SK-N-SH treated with all-trans-retinoic acid at 6 μM for 48 hours (cell line): ENCODE measurements around the gene CSDE1.
"Not testable (repeated sequence)": the region's sequence is repeated elsewhere in the genome, so short reads cannot be mapped to it uniquely, and the experiment has no call there.

ENCODE experiments used
- ATAC-seq: fragments of 200-7000 bp; cut with Tn5 transposase; 3 replicates; pipeline ENCODE4 v1.9.1; 2020; ENCODE audit warnings: mild to moderate bottlenecking, moderate library complexity
- ARNTL ChIP-seq: fragments of 450-650 bp; formaldehyde crosslinking; IDR thresholded peaks from 2 replicates; pipeline ENCODE4 v1.5.0; 2020; ENCODE audit warnings: low read depth, mild to moderate bottlenecking, moderate library complexity, borderline replicate concordance
- BACH2 ChIP-seq: fragments of 250-450 bp; sonication (Bioruptor Pico); IDR thresholded peaks from 2 replicates; pipeline ENCODE4 v1.9.0; 2021; ENCODE audit warnings: mild to moderate bottlenecking, borderline replicate concordance
- CSDC2 ChIP-seq: fragments of 250-450 bp; sonication (Bioruptor Pico); IDR thresholded peaks from 2 replicates; pipeline ENCODE4 v1.5.0; 2020; ENCODE audit warnings: mild to moderate bottlenecking, moderate library complexity
- CSRNP3 ChIP-seq: fragments of 250-450 bp; sonication (Bioruptor Pico); IDR thresholded peaks from 2 replicates; pipeline ENCODE4 v1.5.1; 2021; ENCODE audit warnings: mild to moderate bottlenecking, moderate library complexity
- ESRRG ChIP-seq: fragments of 250-450 bp; sonication (Bioruptor Pico); IDR thresholded peaks from 2 replicates; pipeline ENCODE4 v1.6.1; 2021; ENCODE audit warnings: mild to moderate bottlenecking
- GLIS3 ChIP-seq: fragments of 250-450 bp; sonication (Bioruptor Pico); IDR thresholded peaks from 2 replicates; pipeline ENCODE4 v1.5.0; 2020; ENCODE audit warnings: mild to moderate bottlenecking, moderate library complexity
- ISL1 ChIP-seq: fragments of 250-450 bp; sonication (Bioruptor Pico); IDR thresholded peaks from 2 replicates; pipeline ENCODE4 v2.1.2; 2022; ENCODE audit warnings: mild to moderate bottlenecking, moderate library complexity
- PPARA ChIP-seq: fragments of 250-450 bp; sonication (Bioruptor Pico); IDR thresholded peaks from 2 replicates; pipeline ENCODE4 v1.5.0; 2020; ENCODE audit warnings: mild to moderate bottlenecking, borderline replicate concordance
- SNAI2 ChIP-seq: fragments of 250-450 bp; sonication (Bioruptor Pico); IDR thresholded peaks from 2 replicates; pipeline ENCODE4 v1.5.0; 2020; ENCODE audit warnings: mild to moderate bottlenecking, moderate library complexity
- TCF4 ChIP-seq: fragments of 250-450 bp; sonication (Bioruptor Pico); IDR thresholded peaks from 2 replicates; pipeline ENCODE4 v1.8.0; 2021; ENCODE audit warnings: mild to moderate bottlenecking, moderate library complexity, borderline replicate concordance
- TOX ChIP-seq: fragments of 250-450 bp; sonication (Bioruptor Pico); IDR thresholded peaks from 2 replicates; pipeline ENCODE4 v1.8.0; 2021; ENCODE audit warnings: mild to moderate bottlenecking, moderate library complexity, borderline replicate concordance
- ZC3H10 ChIP-seq: fragments of 250-450 bp; sonication (Bioruptor Pico); IDR thresholded peaks from 2 replicates; pipeline ENCODE4 v1.5.1; 2021; ENCODE audit warnings: mild to moderate bottlenecking, moderate library complexity
- ZFP30 ChIP-seq: fragments of 450-650 bp; formaldehyde crosslinking; IDR thresholded peaks from 2 replicates; pipeline ENCODE4 v1.5.0; 2022; ENCODE audit warnings: mild to moderate bottlenecking, moderate library complexity
- ZNF565 ChIP-seq: fragments of 450-650 bp; formaldehyde crosslinking; conservative IDR thresholded peaks from 2 replicates; pipeline ENCODE4 v1.5.0; 2020; ENCODE audit warnings: low read depth, mild to moderate bottlenecking, moderate library complexity
- ZNF70 ChIP-seq: fragments of 450-650 bp; formaldehyde crosslinking; IDR thresholded peaks from 2 replicates; pipeline ENCODE4 v1.5.0; 2020; ENCODE audit warnings: mild to moderate bottlenecking, moderate library complexity
- ZNF8 ChIP-seq: fragments of 450-650 bp; formaldehyde crosslinking; IDR thresholded peaks from 2 replicates; pipeline ENCODE4 v1.5.0; 2020; ENCODE audit warnings: mild to moderate bottlenecking, moderate library complexity
- TF ChIP-seq, protein P1 (sequence below): fragments of 250-450 bp; sonication (Bioruptor Pico); IDR thresholded peaks from 2 replicates; pipeline ENCODE4 v1.8.0; 2020; ENCODE audit warnings: mild to moderate bottlenecking, moderate library complexity, borderline replicate concordance
- TF ChIP-seq, protein P2 (sequence below): fragments of 250-450 bp; sonication (Bioruptor Pico); IDR thresholded peaks from 2 replicates; pipeline ENCODE4 v1.8.0; 2021; ENCODE audit warnings: low read depth, mild to moderate bottlenecking, moderate library complexity, borderline replicate concordance

Gene CSDE1

DNA sequence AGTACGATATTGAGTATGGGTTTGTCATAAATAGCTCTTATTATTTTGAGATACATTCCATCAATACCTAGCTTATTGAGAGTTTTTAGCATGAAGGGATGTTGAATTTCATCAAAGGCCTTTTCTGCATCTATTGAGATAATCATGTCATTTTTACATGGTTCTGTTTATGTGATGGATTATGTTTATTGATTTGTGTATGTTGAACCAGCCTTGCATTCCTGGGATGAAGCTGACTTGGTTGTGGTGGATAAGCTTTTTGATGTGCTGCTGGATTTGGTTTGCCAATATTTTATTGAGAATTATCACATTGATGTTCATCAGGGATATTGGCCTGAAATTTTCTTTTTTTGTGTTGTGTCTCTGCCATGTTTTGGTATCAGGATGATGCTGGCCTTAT, 28.7 kb upstream of the CSDE1 start:
- ATAC-seq, result not testable (repeated sequence)

DNA sequence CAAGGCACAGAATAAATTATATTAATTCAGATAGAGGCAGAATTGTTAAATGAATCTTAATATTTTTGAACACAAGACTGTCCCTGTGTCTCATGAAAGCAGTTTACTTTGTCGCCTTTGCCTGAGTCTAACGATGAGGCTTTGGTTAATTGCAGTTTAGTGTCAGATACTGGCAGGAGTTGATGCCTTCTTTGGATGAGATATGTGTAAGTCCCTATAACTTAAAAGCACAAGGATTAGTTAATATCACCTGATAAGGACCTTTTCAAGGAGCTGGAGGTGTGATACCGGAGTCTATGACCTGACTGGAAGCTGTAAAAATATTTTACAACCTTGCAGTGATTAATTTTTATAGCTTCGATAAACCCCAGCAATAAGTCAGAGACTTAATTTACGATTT, 24.7 kb upstream of the CSDE1 start:
- ATAC-seq, result no peak
- TF ChIP-seq CSDC2 (CRISPR knock-in tag), result no peak

DNA sequence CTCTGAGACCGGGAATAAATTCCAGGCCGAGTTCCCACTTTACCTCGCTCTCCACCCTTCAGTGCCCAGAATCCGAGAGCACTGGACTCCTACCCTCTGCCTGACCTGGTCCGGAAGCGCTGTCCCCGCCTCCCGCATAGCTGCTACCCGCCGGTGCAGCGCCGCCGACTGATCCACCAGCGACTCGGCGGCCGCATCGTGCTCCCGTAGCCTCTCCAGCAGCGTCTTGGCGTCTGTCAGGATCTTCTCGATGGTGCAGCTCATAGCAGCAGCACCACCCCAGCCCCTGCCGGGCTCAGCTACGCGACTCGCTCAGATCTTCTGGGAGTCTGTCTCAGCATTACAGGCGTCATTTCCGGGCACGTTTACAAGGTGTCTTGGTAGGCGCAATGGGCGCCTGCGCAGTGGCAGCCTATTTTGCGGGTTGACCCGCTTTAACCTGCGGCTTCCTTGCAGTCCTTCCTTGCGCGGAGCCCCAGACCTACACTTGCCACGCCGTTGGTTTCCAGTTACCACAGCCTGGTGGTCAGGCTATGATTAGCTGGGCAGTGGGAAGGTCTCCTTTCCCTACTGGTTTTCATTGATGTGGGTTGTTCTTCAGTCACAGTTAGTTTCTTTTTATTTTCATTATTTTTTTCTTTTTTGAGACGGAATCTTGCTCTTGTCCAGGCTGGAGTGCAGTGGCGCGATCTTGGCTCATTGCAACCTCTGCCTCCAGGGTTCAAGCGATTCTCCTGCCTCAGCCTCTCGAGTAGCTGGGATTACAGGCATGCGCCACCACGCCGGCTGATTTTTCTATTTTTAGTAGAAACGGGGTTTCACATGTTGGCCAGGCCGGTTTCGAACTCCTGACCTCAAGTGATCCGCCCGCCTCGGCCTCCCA, 22.8 kb upstream of the CSDE1 start, which contains the start of gene SIKE1:
Gene SIKE1 (minus strand): TSS at position 342 of the 883 bp plus-strand sequence. CDS start 78 bp downstream, at position 264.
- peak; percentile 99 for ATAC-seq
- TF ChIP-seq ZNF70 (no peak), TOX (CRISPR knock-in tag) (no peak), TCF4 (CRISPR knock-in tag) (no peak), GLIS3 (CRISPR knock-in tag) (no peak), CSRNP3 (CRISPR knock-in tag) (no peak), BACH2 (CRISPR knock-in tag) (no peak), ZNF565 (CRISPR knock-in tag) (no peak), PPARA (CRISPR knock-in tag) (no peak)
- TF ChIP-seq, protein P1, sequence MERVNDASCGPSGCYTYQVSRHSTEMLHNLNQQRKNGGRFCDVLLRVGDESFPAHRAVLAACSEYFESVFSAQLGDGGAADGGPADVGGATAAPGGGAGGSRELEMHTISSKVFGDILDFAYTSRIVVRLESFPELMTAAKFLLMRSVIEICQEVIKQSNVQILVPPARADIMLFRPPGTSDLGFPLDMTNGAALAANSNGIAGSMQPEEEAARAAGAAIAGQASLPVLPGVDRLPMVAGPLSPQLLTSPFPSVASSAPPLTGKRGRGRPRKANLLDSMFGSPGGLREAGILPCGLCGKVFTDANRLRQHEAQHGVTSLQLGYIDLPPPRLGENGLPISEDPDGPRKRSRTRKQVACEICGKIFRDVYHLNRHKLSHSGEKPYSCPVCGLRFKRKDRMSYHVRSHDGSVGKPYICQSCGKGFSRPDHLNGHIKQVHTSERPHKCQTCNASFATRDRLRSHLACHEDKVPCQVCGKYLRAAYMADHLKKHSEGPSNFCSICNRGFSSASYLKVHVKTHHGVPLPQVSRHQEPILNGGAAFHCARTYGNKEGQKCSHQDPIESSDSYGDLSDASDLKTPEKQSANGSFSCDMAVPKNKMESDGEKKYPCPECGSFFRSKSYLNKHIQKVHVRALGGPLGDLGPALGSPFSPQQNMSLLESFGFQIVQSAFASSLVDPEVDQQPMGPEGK (CRISPR knock-in tag), result no peak
- TF ChIP-seq, protein P2, sequence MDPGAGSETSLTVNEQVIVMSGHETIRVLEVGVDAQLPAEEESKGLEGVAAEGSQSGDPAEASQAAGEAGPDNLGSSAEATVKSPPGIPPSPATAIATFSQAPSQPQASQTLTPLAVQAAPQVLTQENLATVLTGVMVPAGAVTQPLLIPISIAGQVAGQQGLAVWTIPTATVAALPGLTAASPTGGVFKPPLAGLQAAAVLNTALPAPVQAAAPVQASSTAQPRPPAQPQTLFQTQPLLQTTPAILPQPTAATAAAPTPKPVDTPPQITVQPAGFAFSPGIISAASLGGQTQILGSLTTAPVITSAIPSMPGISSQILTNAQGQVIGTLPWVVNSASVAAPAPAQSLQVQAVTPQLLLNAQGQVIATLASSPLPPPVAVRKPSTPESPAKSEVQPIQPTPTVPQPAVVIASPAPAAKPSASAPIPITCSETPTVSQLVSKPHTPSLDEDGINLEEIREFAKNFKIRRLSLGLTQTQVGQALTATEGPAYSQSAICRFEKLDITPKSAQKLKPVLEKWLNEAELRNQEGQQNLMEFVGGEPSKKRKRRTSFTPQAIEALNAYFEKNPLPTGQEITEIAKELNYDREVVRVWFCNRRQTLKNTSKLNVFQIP (CRISPR knock-in tag), result no peak

DNA sequence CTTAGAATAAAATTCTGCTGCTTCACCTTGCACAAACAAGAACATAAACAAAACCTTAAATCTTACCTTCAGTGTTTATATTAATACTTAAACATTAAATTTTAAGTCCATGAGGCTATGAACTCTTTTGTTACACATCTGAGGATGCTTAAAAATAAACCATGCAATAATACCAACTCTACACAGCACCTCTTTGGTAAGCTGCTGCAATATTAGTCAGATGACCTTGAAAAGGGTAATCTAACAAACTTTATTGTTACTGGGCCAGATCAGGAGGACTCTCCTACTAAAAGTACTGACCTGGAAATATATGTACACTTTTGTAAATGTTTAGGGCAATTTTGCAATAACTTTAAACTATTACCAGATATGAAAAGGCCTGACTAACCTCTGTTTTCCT, 21.9 kb upstream of the CSDE1 start:
- TF ChIP-seq ZC3H10 (CRISPR knock-in tag) (no peak), ZFP30 (no peak), BACH2 (CRISPR knock-in tag) (no peak), TCF4 (CRISPR knock-in tag) (no peak), SNAI2 (CRISPR knock-in tag) (no peak), ISL1 (CRISPR knock-in tag) (no peak), ESRRG (no peak), ZNF8 (CRISPR knock-in tag) (no peak), ARNTL (CRISPR knock-in tag) (no peak)
- TF ChIP-seq, protein P1 (CRISPR knock-in tag), result no peak
- no peak for ATAC-seq

GRCh38 chr1:114776726-114777125, 18.9 kb upstream of the CSDE1 start:
- ATAC-seq, result not testable (repeated sequence)
